Germinal center (tissue), 1 donor: ENCODE data around the gene PDE6B.
A peak's percentile ranks its signal among the peaks of the same experiment; 100 is the strongest.
"Not testable (repeated sequence)": the region's sequence is repeated elsewhere in the genome, so short reads cannot be mapped to it uniquely, and the experiment has no call there.

Source experiments
- DNase-seq: peaks from one replicate; pipeline ENCODE4 v3.0.0; 2012; ENCODE audit warnings: mixed read lengths, low spot score

Gene PDE6B

GRCh38 chr4:683247-683897 lies 58.0 kb downstream of the PDE6B start:
- no peak for DNase-seq

DNA sequence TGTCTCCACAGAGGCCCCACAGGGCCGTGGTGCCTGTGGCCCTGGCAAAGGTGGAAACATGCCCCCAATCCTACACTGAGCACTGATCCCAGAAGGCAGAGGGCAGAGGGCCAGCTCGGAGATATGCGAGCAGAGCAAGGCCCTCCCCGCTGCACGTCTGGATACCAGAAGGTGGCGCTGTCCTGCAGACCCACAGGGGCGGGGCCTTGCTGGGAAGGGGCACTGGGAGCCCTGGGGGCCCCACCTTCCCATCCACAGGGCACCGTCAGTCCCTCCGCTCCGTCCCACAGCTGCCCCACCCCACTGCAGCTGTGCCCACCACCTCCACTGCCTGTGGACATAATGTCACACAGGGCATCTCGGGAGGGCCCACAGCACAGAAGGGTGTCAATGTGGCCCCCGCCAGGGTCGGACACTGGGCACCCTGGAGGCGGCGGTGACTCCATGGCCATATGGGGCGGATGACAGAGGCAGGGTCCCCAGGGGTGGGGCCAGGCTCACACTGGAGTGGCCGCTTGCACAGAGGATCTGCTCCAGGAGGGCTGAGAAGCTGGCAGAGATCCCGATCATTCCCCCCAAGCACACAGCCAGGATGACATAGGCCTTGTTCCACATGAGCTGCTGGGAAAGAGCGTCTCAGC lies 58.7 kb downstream of the PDE6B start:
- DNase-seq, result peak; percentile 44

- DNase-seq, result no peak
These were observed 59.4 kb downstream of the PDE6B start for GRCh38 chr4:684623-685327.

DNA sequence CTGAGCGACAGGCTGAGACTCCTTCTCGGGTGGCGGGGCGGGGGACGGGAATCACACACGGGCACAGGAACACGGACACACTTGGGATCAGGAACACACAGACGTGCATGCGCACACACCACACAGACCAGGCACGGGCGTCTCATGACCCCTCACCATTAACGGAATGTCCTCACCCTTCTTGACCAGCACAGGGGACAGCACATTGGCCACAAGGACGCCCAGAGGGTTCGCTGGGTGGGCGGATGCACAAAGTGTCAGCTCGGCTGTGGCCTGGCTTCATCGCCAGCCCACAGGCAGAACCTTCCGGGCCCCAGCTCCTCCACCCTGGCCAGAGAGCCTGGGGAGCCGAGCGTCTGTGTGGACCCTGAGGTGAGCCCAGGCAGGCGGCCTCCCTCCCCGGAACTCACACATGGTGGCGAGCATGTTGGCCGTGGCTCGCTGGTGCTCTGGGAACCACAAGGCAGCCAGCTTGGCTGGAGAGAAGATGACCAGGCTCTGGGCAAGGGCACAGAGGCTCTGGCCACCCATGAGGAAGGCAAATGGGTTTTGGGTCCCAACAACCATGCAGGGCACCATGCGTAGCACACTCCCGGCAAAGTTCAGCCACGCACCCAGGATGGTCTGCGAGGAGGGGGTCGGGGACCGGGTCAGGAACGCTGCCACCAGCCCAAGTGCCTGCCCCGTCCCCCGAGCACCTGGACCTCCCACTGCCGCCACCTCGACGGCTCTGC lies 60.5 kb downstream of the PDE6B start:
- DNase-seq, result no peak

DNA sequence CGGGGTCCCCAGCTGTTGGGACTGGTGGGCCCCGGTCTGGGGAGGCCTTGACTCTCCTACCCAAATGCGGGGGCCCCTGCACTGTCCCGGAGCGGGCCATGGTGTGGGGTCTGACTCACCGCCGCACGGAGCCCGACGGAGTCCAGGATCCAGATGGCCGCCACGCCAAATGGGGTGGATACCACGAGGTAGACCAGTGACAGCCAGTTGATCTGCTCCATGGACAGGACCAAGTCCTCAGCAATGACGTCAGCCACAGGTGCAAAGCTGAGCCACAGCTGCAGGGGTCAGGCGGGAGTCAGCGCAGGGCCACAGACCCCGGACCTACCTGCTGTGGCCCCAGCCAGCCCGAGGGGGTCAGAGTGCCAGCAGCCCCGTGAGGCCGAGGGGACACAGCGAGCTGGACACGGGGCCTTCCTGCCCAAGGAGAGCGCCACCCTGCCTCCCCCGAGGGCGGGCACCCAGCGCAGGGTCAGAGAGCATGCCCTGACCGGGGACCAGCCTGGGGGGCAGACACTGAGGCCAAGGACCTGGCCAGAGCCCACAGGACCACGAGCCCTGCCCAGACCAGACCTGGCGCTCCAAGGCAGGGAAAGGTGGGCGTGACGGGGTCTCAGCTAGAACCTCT lies 61.2 kb downstream of the PDE6B start:
- DNase-seq, result no peak

- no peak for DNase-seq
These were observed 61.9 kb downstream of the PDE6B start for GRCh38 chr4:687048-687970.

DNA sequence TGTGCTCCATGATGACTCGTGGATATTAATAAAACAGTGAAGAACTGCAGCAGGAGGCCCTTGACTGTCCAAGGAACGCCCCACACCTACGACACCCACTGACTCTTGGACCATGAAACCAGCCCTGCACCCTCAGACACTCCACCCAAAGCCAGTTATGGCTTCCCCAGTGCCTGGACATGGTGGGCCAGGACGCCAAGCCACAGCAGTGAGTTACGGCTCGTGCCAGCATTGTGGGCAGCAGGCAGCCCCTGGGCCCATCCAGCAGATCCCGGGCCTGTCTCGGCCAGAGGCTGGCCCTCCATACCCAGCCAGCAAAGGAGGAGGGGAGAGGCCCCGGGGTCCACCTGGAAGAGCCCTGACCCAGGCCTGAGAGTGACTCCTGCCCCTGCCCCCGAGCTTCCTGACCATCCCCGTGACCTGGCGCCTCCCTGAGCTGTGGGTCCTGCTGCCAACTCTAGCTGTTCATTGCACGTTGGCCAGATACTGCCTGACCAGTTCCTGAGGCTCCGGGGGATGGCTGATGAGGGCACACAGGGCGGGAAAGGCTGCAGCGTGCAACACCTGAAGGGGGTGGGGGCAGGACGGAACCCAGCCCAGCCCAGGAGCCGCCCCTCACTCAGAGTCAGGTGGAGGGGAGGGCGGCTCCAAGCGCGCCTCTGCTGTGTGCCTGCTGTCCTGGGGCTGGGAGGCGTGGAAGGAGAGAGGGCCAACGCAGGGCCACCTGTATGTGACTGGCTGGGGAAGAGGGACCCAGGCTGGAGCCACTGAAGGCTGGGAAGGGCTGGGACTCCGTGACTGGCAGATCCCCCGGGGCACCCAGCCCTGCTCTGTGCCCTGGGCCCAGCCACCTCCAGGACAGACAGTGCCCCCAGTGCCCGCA lies 62.8 kb downstream of the PDE6B start:
- no peak for DNase-seq

DNA sequence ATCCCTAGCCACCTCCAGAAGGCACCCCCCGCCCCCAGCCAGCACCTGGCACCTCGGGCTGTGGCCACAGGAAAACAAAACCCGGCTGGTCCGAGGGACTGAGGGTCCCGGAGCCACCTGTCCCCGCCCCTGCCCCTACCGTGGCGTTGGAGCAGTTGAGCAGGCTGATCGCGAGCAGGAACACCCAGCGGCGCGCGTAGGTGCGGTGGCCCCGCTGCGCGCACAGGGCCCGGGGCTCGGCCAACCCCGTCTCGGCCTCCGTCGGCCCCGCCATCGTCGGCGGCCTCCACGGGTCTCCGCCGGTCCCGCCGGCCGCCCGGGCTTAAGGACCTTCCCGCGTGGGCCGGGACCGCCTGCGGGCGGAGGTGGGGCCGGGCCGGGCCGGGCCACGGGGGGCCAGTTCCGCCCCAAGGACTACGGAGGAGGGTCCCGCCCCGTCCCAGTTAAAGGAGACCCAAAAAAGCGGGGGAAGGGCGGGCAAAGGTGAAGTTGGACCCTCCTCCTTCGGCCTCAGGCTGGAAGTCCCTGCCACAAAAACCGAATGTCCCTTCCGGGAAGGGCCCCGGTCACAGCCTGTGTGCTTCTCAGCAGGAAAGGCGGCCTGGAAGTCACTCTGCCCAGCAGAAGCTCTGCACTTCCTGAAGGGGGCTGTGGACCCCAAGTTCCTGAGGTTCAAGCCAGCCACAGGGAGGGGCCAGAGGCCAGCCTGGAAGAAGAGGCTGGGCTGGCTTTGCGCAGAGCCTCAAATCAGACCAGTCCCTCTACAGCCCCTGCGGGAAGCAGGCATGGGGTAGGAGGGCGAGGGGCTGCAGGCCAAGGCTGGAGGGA lies 63.7 kb downstream of the PDE6B start, which contains the start of gene SLC49A3:
TSS of gene SLC49A3 (minus strand) at position 298 of the 828 bp plus-strand sequence. CDS start at position 274, 24 bp downstream.
- DNase-seq, result no peak

DNA sequence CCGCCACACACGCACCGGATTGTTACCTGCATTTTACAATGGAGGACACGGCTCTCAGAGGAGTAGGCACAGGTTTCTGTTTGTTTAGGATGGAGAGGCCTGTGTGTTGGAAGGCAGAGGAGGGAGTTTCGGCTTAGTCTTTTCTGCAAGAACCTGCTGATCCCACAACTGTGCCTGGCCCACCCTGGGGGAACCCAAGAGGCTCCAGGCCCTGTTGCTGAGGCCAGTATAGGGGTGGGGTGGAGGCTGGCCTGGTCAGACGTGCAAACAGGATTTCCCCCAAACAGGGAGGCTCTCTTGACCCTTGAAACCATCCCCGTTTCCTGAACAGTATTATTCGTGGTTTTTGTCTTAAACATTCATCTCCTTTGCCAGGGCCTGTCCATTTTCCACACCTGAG lies 64.3 kb downstream of the PDE6B start:
- DNase-seq, result no peak

DNA sequence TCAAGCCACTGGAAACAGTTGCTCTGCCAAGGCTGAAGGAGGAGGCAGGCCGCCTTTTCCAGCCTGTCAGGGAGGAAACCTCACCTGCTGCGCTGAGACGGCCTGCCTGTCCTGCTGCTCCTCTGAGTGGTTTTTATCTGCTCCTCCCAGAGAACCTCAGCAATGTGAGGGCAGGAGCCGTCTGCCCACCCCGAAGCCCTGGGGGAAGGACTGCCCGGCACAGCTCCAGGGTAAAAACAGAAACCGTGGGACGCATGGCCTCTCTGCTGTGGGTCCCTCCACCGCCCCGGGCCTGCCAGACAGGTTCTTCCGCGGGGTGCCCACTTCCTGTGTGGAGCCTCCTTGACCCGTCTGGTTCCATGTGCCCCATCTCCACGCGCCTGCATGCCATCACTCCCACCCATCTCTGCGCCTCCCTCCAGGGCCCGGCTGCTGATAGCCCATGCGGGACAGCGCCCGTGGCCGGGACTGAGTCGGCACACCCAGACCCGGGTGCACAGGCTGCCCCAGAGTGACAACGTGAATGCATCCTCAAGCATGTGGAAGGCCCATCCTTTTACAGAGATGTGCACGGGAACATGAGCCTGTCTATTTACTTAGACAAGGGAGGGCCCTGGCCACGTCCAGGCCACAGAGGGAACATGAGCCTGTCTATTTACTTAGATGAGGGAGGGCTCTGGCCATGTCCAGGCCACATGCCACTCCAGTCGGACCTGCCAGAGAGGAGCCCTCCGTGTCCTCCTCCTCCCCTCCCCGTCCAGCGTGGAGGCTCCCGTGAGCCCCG lies 67.6 kb downstream of the PDE6B start:
- DNase-seq, result no peak

- DNase-seq, result not testable (repeated sequence)
These were observed 69.1 kb downstream of the PDE6B start for GRCh38 chr4:694341-694940.

DNA sequence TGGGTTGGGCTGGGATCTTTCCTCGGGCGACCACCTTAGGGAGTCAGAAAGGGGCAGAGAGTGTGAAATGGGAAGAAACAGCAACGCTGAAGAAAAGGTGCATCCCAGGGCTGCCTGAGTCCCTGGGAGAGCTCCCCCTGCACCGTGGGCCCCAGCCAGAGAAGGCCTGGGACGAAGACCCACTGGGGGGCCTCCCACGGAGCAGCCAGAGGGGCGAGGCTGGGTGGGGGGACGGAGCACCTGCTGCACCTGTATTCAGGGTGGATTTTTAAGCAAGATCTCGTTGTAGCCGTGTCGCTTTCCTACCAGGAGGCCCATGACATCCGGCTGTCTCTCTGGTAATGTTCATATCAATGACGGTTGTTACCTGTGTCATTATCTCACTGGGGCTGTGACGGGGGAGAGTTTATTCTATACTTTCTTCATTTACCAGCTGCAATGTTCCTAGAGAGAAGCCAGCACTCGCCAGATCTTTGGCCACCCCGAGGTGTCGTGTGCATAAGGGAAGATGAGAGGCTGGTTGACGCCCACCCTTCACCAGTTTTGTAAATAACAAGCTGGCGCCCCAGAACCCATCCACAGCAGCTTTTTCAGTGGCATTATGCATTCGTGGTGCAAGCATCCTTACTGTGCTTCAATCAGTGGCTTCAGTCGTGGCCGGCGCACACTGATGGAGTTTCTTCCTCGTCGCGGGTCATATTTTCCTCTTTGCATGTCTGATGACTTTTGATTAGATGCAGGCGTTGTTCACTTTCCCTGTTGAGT lies 74.6 kb downstream of the PDE6B start:
- no peak for DNase-seq

GRCh38 chr4:700587-701264 lies 75.4 kb downstream of the PDE6B start:
- DNase-seq, result no peak

DNA sequence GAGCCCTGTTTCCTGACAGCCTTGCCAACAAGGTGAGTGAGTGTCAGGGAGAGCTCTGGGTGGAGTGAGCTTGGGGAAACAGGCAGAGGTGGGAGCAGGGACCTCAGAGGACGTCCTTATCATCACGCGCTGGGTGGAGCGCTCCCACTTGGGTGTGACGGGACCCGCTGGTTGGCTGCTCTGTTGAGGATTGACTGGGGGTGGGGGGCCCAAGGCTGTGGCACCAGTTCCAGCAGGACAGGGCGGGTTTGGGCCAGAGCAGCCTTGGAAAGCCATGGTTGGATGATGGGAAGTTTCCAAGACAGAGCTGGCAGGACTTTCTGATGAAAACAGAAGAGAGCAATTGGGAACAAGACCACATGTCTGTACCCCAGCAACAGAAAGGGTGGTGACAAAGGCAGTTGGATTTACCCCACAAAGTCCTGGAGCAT lies 77.3 kb downstream of the PDE6B start:
- DNase-seq, result no peak

DNA sequence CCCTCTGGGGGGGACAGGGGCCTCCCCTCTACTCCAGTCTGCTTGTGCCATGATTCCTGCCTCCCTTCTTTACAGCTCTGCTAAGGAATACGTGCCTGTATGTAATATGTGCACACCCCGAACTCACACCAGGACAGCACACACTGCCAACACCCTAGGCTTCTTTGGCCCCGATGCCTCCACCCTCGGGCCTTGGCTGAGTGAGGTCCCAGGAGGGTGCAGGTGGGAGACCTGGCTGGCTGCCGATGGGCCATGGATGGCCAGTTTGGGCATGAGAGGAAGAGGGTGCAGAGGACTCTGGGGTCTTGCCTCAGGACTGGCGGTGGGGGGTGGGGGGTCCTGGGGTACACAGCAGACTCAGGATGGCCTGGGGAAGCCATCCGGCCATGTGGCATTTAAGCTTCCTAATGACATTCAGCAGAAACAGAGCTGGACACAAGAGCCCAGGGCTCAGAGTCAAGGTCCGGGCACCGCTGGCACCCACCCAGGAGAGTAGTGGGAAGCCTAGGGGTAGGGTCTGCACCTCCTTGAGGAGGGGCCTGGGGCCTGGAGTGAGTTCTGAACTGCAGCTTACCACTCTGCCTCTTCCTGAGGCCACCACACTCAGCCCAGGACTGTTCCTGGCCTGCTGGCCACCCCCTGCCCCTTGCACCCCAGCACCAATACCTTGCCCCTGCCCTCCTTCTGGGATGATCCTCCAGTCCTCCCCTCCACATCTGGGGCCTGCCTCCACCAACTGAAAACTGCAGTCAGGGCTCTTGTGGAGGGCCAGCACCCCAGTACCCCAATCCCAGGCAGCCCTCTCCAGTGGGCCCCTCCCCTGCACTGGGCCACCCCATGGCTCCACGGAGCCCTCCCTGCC lies 78.2 kb downstream of the PDE6B start:
- DNase-seq, result no peak
